Progenitor cell of endocrine pancreas (in vitro differentiated cells): ENCODE measurements around the gene NOM1. TPM values are rescaled to one million over a fixed set of nuclear protein-coding genes. Genes with fewer than 3 reads are reported as not detected.
A peak's percentile ranks its signal among the peaks of the same experiment; 100 is the strongest.

ENCODE experiments used
- DNase-seq: peaks from one replicate; pipeline ENCODE4 v3.0.0; 2021; ENCODE audit warnings: low spot score; ENCODE audit not compliant: unreplicated experiment
- H3K27ac Mint-ChIP-seq: 2 replicates; pipeline ENCODE4 v1.8.0; 2021; ENCODE audit warnings: mild to moderate bottlenecking, moderate library complexity, mixed read lengths
- H3K27me3 Mint-ChIP-seq: 2 replicates; pipeline ENCODE4 v1.8.0; 2021; ENCODE audit warnings: mixed read lengths
- H3K36me3 Mint-ChIP-seq: 2 replicates; pipeline ENCODE4 v1.8.0; 2022; ENCODE audit warnings: mixed read lengths; ENCODE audit not compliant: insufficient read depth
- H3K4me1 Mint-ChIP-seq: 2 replicates; pipeline ENCODE4 v1.8.0; 2021; ENCODE audit warnings: low read depth, mixed read lengths
- H3K4me3 Mint-ChIP-seq: 2 replicates; pipeline ENCODE4 v1.8.0; 2021; ENCODE audit warnings: low read depth, mild to moderate bottlenecking, moderate library complexity, mixed read lengths
- H3K9me3 Mint-ChIP-seq: 2 replicates; pipeline ENCODE4 v1.8.0; 2021; ENCODE audit warnings: low read depth, mixed read lengths
- CTCF ChIP-seq: fragments of 200-600 bp; sonication (generic); IDR thresholded peaks from one replicate; pipeline ENCODE4 v1.5.0; 2021; ENCODE audit warnings: antibody characterized with exemption, mild to moderate bottlenecking; ENCODE audit not compliant: unreplicated experiment
- total RNA-seq: library from RNA; stranded (reverse); gene quantifications from 2 replicates; pipeline ENCODE4 v1.2.1, GENCODE V29; 2021

The NOM1 gene
- total RNA-seq, 1 donor from 2014 or later, result 33.6 TPM

- H3K27me3 Mint-ChIP-seq, result no peaks in the 10 kb centered on the region
- no peak for DNase-seq
- H3K36me3 Mint-ChIP-seq, result peaks cover 22% of the 10 kb centered on the region
- no peaks in the 10 kb centered on the region for H3K4me1 Mint-ChIP-seq
- no peak for TF ChIP-seq CTCF
- H3K4me3 Mint-ChIP-seq, result no peak overlapping the region
- H3K27ac Mint-ChIP-seq, result peak overlapping the region; percentile 45
- H3K9me3 Mint-ChIP-seq, result peaks cover 17% of the 10 kb centered on the region
These were observed 29.6 kb downstream of the NOM1 start for GRCh38 chr7:156979007-156979606.

- DNase-seq, result no peak
- peaks cover 17% of the 10 kb centered on the region for H3K9me3 Mint-ChIP-seq
- no peak overlapping the region for H3K4me3 Mint-ChIP-seq
- no peak for TF ChIP-seq CTCF
- H3K27me3 Mint-ChIP-seq, result no peaks in the 10 kb centered on the region
- H3K36me3 Mint-ChIP-seq, result peaks cover 22% of the 10 kb centered on the region
- peak overlapping the region; percentile 45 for H3K27ac Mint-ChIP-seq
- H3K4me1 Mint-ChIP-seq, result peaks cover 1% of the 10 kb centered on the region
These were observed 30.2 kb downstream of the NOM1 start for GRCh38 chr7:156979711-156980110.

GRCh38 chr7:156984174-156984891, 34.8 kb downstream of the NOM1 start:
- peaks cover 8% of the 10 kb centered on the region for H3K36me3 Mint-ChIP-seq
- H3K4me3 Mint-ChIP-seq, result no peak overlapping the region
- H3K9me3 Mint-ChIP-seq, result peaks cover 6% of the 10 kb centered on the region
- H3K27me3 Mint-ChIP-seq, result no peaks in the 10 kb centered on the region
- H3K27ac Mint-ChIP-seq, result no peak overlapping the region
- DNase-seq, result peak; percentile 3
- TF ChIP-seq CTCF, result no peak
- H3K4me1 Mint-ChIP-seq, result peaks cover 18% of the 10 kb centered on the region

GRCh38 chr7:156985101-156985992, 35.8 kb downstream of the NOM1 start:
- H3K27me3 Mint-ChIP-seq, result no peaks in the 10 kb centered on the region
- no peak for TF ChIP-seq CTCF
- H3K4me3 Mint-ChIP-seq, result no peak overlapping the region
- peak; percentile 7 for DNase-seq
- H3K27ac Mint-ChIP-seq, result no peak overlapping the region
- H3K36me3 Mint-ChIP-seq, result peaks cover 5% of the 10 kb centered on the region
- peaks cover 25% of the 10 kb centered on the region for H3K4me1 Mint-ChIP-seq
- no peaks in the 10 kb centered on the region for H3K9me3 Mint-ChIP-seq

GRCh38 chr7:156986378-156986777, 36.9 kb downstream of the NOM1 start:
- Mint-ChIP-seq H3K27me3 (peaks cover 2% of the 10 kb centered on the region), H3K36me3 (peaks cover 11% of the 10 kb centered on the region), H3K4me1 (peaks cover 30% of the 10 kb centered on the region), H3K4me3 (no peak overlapping the region), H3K9me3 (no peaks in the 10 kb centered on the region), H3K27ac (no peak overlapping the region)
- DNase-seq, result no peak
- TF ChIP-seq CTCF, result no peak
